ENCODE measurements around the gene BRIX1. TPM values are rescaled to one million over a fixed set of nuclear protein-coding genes. Genes with fewer than 3 reads are reported as not detected.
A peak's percentile ranks its signal among the peaks of the same experiment; 100 is the strongest.
"Not testable (repeated sequence)": the region's sequence is repeated elsewhere in the genome, so short reads cannot be mapped to it uniquely, and the experiment has no call there.

BRIX1 gene
- total RNA-seq, 2 donors from 2014 or later, result 62.2 to 73.9 TPM

DNA sequence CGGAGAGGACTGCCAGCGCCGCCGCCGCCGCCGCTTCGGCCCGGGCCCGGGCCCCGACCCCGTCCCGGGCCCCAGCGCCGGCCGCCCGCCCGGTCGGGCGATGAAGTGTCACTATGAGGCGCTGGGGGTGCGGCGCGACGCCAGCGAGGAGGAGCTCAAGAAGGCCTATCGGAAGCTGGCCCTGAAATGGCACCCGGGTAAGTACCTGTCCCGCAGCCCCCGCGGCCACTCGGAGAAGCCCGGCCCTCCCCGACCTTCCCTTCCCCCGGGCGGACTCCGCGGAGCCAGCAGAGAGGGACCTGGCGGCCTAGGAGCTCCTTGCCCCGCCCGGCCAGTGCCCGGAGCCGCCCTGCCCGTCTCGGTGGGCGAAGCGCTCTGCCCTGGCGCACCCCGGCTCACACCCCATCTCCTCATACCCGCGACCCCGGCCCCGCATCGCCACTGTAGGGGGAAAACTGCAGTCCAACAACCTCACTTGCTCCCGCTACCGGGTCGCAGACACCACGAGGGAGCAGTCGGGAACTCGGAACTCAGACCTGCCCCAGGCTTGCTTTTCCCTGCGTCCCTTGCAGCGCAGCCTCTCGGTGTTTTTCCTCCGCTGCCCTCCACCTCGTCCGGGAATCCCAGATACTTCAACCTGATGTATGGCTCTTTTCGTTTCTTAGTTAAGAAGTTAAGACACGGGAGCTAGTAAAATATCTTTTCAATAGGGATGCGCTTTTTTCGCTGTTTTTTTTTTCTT is 14.4 kb downstream of the BRIX1 start:
- Mint-ChIP-seq H3K9me3 (no peaks in the 10 kb centered on the region), H3K36me3 (peaks cover 19 to 36% of the 10 kb centered on the region in 2 donors), H3K27ac (peak overlapping the region; percentile 93 to 99)
- DNase-seq (ENCODE audit: low spot score in 2 of 2) (peak; percentile 79 to 83), ATAC-seq (peak; percentile 73 to 82)

DNA sequence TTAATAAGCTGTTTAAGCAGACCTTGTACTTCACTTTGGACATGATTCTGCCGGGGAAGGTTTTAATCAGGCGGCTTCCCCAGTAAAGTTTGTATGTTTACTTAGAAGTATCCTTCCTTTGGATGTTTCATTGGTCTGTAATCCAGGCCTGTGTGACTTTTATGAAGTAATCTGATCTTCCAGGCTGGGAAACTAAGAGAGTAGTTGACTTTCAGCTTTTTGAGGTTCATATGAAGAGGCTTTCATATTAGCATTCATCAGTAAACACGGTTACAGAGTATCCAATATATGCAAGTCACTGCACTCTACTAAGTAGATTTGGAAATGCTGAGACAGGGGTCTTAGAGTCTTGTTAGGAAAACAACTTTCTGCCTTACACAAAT is 14.9 kb downstream of the BRIX1 start:
- no peaks in the 10 kb centered on the region for H3K9me3 Mint-ChIP-seq
- peak overlapping the region; percentile 93 to 99 for H3K27ac Mint-ChIP-seq
- peaks cover 19 to 31% of the 10 kb centered on the region in 2 donors for H3K36me3 Mint-ChIP-seq
- ATAC-seq (no peak), DNase-seq (ENCODE audit: low spot score in 2 of 2) (no peak)

DNA sequence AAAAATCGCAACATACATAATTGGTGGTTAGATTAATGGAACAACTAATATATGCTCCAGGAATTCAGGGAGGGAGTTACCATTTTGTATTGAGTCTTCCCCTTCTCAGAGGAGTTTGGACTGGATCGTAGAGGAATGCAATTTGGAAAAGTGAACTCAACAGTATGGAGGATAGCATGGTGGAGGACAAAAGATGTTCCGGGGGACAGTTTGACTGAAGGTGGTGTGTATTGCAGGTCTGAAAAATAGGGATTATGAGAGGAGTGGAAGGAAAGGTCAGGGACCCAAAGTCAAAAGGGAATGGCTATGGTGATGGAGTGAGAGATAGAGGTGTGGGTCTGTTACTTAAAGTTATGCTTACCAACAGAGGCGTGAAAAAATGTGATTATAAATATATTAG is 15.4 kb downstream of the BRIX1 start:
- H3K36me3 Mint-ChIP-seq, result peaks cover 19 to 27% of the 10 kb centered on the region in 2 donors

GRCh38 chr5:34932947-34933346 is 17.4 kb downstream of the BRIX1 start:
- Mint-ChIP-seq H3K9me3 (no peaks in the 10 kb centered on the region), H3K36me3 (peaks cover 19 to 27% of the 10 kb centered on the region in 2 donors), H3K27ac (no peak overlapping the region)
- ATAC-seq, result no peak
- no peak for DNase-seq (ENCODE audit: low spot score in 2 of 2)

More for the DNA sequence above, 15.4 kb downstream of the BRIX1 start:
- H3K9me3 Mint-ChIP-seq, result no peaks in the 10 kb centered on the region
- H3K27ac Mint-ChIP-seq, result peak overlapping the region; percentile 93 to 99
- DNase-seq (ENCODE audit: low spot score in 2 of 2) (no peak), ATAC-seq (no peak)

DNA sequence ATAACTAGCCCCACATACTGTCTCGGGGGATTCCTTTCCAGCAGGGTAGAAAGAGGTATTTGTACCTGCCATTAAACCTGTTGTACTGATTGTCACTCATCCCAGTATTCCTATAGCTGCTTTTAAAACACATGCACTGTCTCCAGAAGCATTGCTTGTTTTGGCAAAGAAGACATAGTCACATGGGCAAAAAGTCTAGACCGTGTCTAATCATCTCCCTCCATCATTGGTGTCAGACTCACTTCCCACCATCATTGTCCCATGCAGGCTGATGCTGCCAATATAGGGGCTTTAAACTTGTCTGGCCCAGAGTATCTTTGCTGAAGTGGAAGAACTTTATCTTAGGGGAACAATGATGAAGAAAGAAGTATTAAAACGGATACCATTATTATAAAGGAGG is 26.4 kb downstream of the BRIX1 start:
- no peak for ATAC-seq
- no peak overlapping the region for H3K27ac Mint-ChIP-seq
- peaks cover 0 to 19% of the 10 kb centered on the region in 2 donors for H3K36me3 Mint-ChIP-seq
- H3K9me3 Mint-ChIP-seq, result no peaks in the 10 kb centered on the region
- no peak for DNase-seq (ENCODE audit: low spot score in 2 of 2)

DNA sequence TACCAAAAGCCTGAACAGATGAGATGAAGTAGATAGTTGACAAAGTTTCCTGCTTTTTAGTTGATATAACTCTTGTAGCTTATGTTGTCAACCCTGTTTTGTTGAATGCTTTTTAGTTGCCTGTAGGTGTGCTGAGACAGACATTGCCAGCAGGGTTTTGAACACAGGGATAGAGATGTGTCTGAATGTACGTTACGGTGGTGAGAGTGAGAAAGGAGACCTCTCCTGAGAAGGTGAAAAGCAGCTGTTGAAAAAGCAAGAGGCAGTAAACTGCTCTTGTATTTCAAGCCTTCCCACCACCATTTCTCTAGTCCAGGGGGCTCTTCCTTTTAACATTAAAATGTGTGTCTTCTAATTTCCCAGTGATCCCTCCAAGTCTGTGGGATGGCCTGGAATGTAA is 28.5 kb downstream of the BRIX1 start:
- H3K27ac Mint-ChIP-seq, result no peak overlapping the region
- peaks cover 0 to 20% of the 10 kb centered on the region in 2 donors for H3K36me3 Mint-ChIP-seq
- no peaks in the 10 kb centered on the region for H3K9me3 Mint-ChIP-seq
- ATAC-seq (no peak), DNase-seq (ENCODE audit: low spot score in 2 of 2) (no peak)

GRCh38 chr5:34944460-34945047 is 29.0 kb downstream of the BRIX1 start:
- H3K9me3 Mint-ChIP-seq, result no peaks in the 10 kb centered on the region
- ATAC-seq (no peak), DNase-seq (ENCODE audit: low spot score in 2 of 2) (no peak)
- peak overlapping the region in 1 of 2 donors; percentile 24 for H3K27ac Mint-ChIP-seq
- peaks cover 5 to 24% of the 10 kb centered on the region in 2 donors for H3K36me3 Mint-ChIP-seq

DNA sequence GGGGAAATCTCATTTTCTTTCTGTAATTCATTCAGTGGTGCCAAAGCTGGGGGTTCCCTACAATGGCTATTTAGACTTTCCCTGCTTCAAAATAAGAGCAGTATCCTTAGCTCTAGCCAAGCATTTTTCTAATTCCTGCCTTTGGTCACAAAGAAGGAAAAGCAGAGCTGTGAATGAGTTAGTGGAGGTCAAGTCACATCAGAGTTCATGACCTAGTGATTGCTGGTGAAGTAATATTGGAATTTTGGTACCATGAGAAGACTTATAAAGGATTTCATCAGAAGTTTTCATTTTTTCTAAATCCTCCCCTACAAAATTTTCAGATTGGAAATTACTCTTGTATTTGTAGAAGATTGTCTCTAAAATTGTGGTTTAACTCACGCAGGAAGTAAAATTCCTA is 41.8 kb downstream of the BRIX1 start:
- H3K36me3 Mint-ChIP-seq, result no peaks in the 10 kb centered on the region
- no peak for DNase-seq (ENCODE audit: low spot score in 2 of 2)

GRCh38 chr5:34957857-34958690 is 42.6 kb downstream of the BRIX1 start:
- peak in 1 of 2 donors; percentile 34 for ATAC-seq
- Mint-ChIP-seq H3K27ac (peak overlapping the region in 1 of 2 donors; percentile 6), H3K9me3 (no peaks in the 10 kb centered on the region), H3K36me3 (no peaks in the 10 kb centered on the region)
- no peak for DNase-seq (ENCODE audit: low spot score in 2 of 2)

More for the DNA sequence above, 41.8 kb downstream of the BRIX1 start:
- no peak for ATAC-seq
- no peaks in the 10 kb centered on the region for H3K9me3 Mint-ChIP-seq
- no peak overlapping the region for H3K27ac Mint-ChIP-seq

DNA sequence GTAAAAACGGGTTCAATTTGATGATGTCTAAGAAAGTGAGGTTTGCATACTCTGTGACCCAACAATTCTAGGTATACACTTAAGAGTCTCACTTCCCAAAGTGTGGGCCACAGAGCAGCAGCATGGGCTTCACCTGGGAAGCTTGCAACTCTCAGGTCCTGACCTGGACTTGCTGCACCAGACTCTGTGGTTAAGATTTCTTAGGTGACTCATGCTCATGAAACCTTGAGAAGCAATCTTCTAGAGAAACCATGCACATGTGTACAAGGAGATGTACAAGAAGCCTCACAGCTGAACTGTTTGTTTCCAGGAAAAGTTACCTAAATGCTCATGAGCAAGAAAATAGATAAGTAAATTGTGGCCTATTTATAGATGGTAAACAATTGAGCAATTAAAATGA is 43.8 kb downstream of the BRIX1 start:
- H3K36me3 Mint-ChIP-seq, result no peaks in the 10 kb centered on the region
- DNase-seq (ENCODE audit: low spot score in 2 of 2) (no peak), ATAC-seq (peak; percentile 78 to 93)
- peak overlapping the region in 1 of 2 donors; percentile 18 for H3K27ac Mint-ChIP-seq
- no peaks in the 10 kb centered on the region for H3K9me3 Mint-ChIP-seq

GRCh38 chr5:34967540-34967939 is 52.0 kb downstream of the BRIX1 start:
- peaks cover 0 to 11% of the 10 kb centered on the region in 2 donors for H3K9me3 Mint-ChIP-seq
- no peak for ATAC-seq
- H3K27ac Mint-ChIP-seq, result no peak overlapping the region
- no peak for DNase-seq (ENCODE audit: low spot score in 2 of 2)
- peaks cover 12 to 15% of the 10 kb centered on the region in 2 donors for H3K36me3 Mint-ChIP-seq

DNA sequence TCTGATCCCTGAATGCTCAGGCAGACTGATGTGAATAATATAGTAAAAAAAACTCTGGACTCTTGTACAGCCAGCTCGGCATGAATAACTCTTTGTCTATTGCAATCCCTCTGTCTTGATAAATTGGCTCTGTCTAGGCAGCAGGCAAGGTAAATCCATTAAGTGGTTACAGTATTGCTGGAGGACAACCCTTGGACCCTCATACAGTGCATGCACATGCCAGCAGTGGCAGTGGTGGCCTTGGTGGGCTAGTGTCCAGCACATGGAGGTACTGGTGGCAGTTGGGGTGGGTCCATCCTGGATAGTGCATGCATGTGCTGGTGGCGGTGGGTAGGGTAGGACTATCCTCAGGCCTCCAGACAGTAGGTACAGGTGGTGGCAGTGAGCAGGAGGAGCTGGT is 52.7 kb downstream of the BRIX1 start:
- Mint-ChIP-seq H3K27ac (peak overlapping the region in 1 of 2 donors; percentile 30), H3K9me3 (peaks cover 0 to 11% of the 10 kb centered on the region in 2 donors), H3K36me3 (peaks cover 12 to 15% of the 10 kb centered on the region in 2 donors)
- ATAC-seq, result no peak
- no peak for DNase-seq (ENCODE audit: low spot score in 2 of 2)

GRCh38 chr5:34970552-34970951 is 55.0 kb downstream of the BRIX1 start:
- H3K27ac Mint-ChIP-seq, result no peak overlapping the region
- peaks cover 6 to 13% of the 10 kb centered on the region in 2 donors for H3K36me3 Mint-ChIP-seq
- no peak for ATAC-seq
- peaks cover 0 to 11% of the 10 kb centered on the region in 2 donors for H3K9me3 Mint-ChIP-seq
- DNase-seq (ENCODE audit: low spot score in 2 of 2), result no peak

DNA sequence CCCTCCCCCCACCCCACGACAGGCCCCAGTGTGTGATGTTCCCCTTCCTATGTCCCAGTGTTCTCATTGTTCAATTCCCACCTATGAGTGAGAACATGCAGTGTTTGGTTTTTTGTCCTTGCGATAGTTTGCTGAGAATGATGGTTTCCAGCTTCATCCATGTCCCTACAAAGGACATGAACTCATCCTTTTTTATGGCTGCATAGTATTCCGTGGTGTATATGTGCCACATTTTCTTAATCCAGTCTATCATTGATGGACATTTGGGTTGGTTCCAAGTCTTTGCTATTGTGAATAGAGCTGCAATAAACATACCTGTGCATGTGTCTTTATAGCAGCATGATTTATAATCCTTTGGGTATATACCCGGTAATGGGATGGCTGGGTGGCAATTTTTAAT is 56.1 kb downstream of the BRIX1 start:
- H3K27ac Mint-ChIP-seq; DNase-seq (ENCODE audit: low spot score in 2 of 2); ATAC-seq; H3K9me3 Mint-ChIP-seq; H3K36me3 Mint-ChIP-seq: not testable (repeated sequence)
